A673 (cell line): Measurements from ENCODE around the gene RIPOR2. TPM values are rescaled to one million over a fixed set of nuclear protein-coding genes. Genes with fewer than 3 reads are reported as not detected.

Experiments
- BruUV-seq: library from RNA; stranded (reverse); fragments of 400-500 nt; replicated peaks from 2 replicates; lab custom pipeline; 2021; lab: Mats Ljungman, UMichigan
- CTCF ChIA-PET: fragments of 300-600 bp; sonication (Branson Sonifier 250); formaldehyde crosslinking; loops from one replicate; lab custom pipeline; 2022; ENCODE audit warnings: antibody characterized with exemption; lab: Charles Lee
- POLR2A ChIA-PET: fragments of 300-600 bp; sonication (Branson Sonifier 250); formaldehyde crosslinking; loops from one replicate; lab custom pipeline; 2022; ENCODE audit warnings: antibody characterized with exemption; ENCODE audit not compliant: low non-redundant PET; lab: Charles Lee
- DNase-seq: peaks from one replicate; pipeline ENCODE4 v3.0.0-alpha.2; 2015; ENCODE audit warnings: low spot score
- H3K27ac ChIP-seq: fragments of 200-600 bp; sonication (generic); 2 replicates; pipeline ENCODE4 v1.5.1; 2016; ENCODE audit warnings: mixed run types, low read depth, mild to moderate bottlenecking, mixed read lengths, antibody characterized with exemption, low read length; ENCODE audit not compliant: poor library complexity, severe bottlenecking
- H3K27me3 ChIP-seq: fragments of 200-600 bp; sonication (generic); replicated peaks from 2 replicates; pipeline ENCODE4 v1.6.1; 2017; ENCODE audit warnings: mixed run types, low read depth, mild to moderate bottlenecking, mixed read lengths, antibody characterized with exemption, low read length; ENCODE audit not compliant: insufficient read depth, poor library complexity
- H3K36me3 ChIP-seq: fragments of 200-600 bp; sonication (generic); 2 replicates; pipeline ENCODE4 v1.6.1; 2016; ENCODE audit warnings: mixed run types, mild to moderate bottlenecking, mixed read lengths, antibody characterized with exemption, low read length; ENCODE audit not compliant: insufficient read depth, poor library complexity, severe bottlenecking
- H3K4me1 ChIP-seq: fragments of 200-600 bp; sonication (generic); 2 replicates; pipeline ENCODE4 v1.6.1; 2017; ENCODE audit warnings: mixed run types, mild to moderate bottlenecking, mixed read lengths, antibody characterized with exemption, low read length; ENCODE audit not compliant: insufficient read depth, poor library complexity, severe bottlenecking
- H3K4me3 ChIP-seq: fragments of 200-600 bp; sonication (generic); 2 replicates; pipeline ENCODE4 v1.5.1; 2016; ENCODE audit warnings: low read depth, mixed run types, mild to moderate bottlenecking, mixed read lengths, low read length; ENCODE audit not compliant: poor library complexity, severe bottlenecking
- H3K9me3 ChIP-seq: fragments of 200-600 bp; sonication (generic); 2 replicates; pipeline ENCODE4 v1.6.1; 2016; ENCODE audit warnings: mixed run types, low read depth, mild to moderate bottlenecking, mixed read lengths, antibody characterized with exemption, low read length; ENCODE audit not compliant: poor library complexity, severe bottlenecking
- EZH2 ChIP-seq: fragments of 200-600 bp; sonication (generic); IDR thresholded peaks from 2 replicates; pipeline ENCODE4 v1.6.1; 2017; ENCODE audit warnings: borderline replicate concordance, low read depth, mild to moderate bottlenecking, mixed read lengths, antibody characterized with exemption, low read length; ENCODE audit not compliant: poor library complexity, severe bottlenecking
- intact Hi-C: fragments of 100-400 bp; cut with micrococcal nuclease; formaldehyde crosslinking; loops from one replicate; pipeline ENCODE4 v1.10.0; 2022; ENCODE audit not compliant: unreplicated experiment
- total RNA-seq: library from RNA; stranded (reverse); gene quantifications from 2 replicates; pipeline ENCODE4 v1.2.3, GENCODE V29; 2021
- TF ChIP-seq, protein P1 (sequence below): fragments of 300-800, 200-600 bp; sonication (generic); conservative IDR thresholded peaks from 2 replicates; pipeline ENCODE4 v1.5.1; 2017; ENCODE audit warnings: low read depth, mild to moderate bottlenecking, antibody characterized with exemption, low read length, moderate library complexity, mixed read lengths

The RIPOR2 gene
- total RNA-seq, 1 experiment from 2014 or later: 0.17 TPM

GRCh38 chr6:24901698-24902328 lies 33.9 kb downstream of the RIPOR2 start:
- Histone ChIP-seq H3K27me3 (no peaks in the 10 kb centered on the region), H3K4me3 (no peak overlapping the region), H3K27ac (no peak overlapping the region), H3K9me3 (no peaks in the 10 kb centered on the region), H3K36me3 (no peaks in the 10 kb centered on the region), H3K4me1 (peaks cover 10% of the 10 kb centered on the region)
- no peak for DNase-seq
- ChIA-PET POLR2A (no interaction called here), CTCF (no interaction called here)
- TF ChIP-seq, protein P1, sequence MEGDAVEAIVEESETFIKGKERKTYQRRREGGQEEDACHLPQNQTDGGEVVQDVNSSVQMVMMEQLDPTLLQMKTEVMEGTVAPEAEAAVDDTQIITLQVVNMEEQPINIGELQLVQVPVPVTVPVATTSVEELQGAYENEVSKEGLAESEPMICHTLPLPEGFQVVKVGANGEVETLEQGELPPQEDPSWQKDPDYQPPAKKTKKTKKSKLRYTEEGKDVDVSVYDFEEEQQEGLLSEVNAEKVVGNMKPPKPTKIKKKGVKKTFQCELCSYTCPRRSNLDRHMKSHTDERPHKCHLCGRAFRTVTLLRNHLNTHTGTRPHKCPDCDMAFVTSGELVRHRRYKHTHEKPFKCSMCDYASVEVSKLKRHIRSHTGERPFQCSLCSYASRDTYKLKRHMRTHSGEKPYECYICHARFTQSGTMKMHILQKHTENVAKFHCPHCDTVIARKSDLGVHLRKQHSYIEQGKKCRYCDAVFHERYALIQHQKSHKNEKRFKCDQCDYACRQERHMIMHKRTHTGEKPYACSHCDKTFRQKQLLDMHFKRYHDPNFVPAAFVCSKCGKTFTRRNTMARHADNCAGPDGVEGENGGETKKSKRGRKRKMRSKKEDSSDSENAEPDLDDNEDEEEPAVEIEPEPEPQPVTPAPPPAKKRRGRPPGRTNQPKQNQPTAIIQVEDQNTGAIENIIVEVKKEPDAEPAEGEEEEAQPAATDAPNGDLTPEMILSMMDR: no peak
- TF ChIP-seq EZH2: no peak
- intact Hi-C loops: no loop called here
- no TSS peak for BruUV-seq

GRCh38 chr6:24900917-24901697 lies 34.7 kb downstream of the RIPOR2 start:
- Histone ChIP-seq H3K27ac (no peak overlapping the region), H3K36me3 (no peaks in the 10 kb centered on the region), H3K4me1 (peaks cover 10% of the 10 kb centered on the region), H3K27me3 (no peaks in the 10 kb centered on the region), H3K4me3 (no peak overlapping the region), H3K9me3 (no peaks in the 10 kb centered on the region)
- intact Hi-C loops: no loop called here
- TF ChIP-seq, protein P1: no peak
- DNase-seq: no peak
- CTCF ChIA-PET: no interaction called here
- POLR2A ChIA-PET: no interaction called here
- BruUV-seq: no TSS peak

GRCh38 chr6:24899997-24900325 lies 35.8 kb downstream of the RIPOR2 start:
- intact Hi-C loops: no loop called here
- Histone ChIP-seq H3K27ac (no peak overlapping the region), H3K27me3 (no peaks in the 10 kb centered on the region), H3K4me1 (peaks cover 10% of the 10 kb centered on the region), H3K4me3 (no peak overlapping the region), H3K9me3 (no peaks in the 10 kb centered on the region), H3K36me3 (no peaks in the 10 kb centered on the region)
- CTCF ChIA-PET: no interaction called here
- no peak for DNase-seq
- POLR2A ChIA-PET: no interaction called here
- TF ChIP-seq, protein P1: no peak
- no peak for TF ChIP-seq EZH2
- BruUV-seq: no TSS peak
